Nephron (organoid): ENCODE results near the gene SOCS6.
A peak's percentile ranks its signal among the peaks of the same experiment; 100 is the strongest.

Experiments
- H3K27ac Mint-ChIP-seq, 3 experiments: 2 replicates each; pipeline ENCODE4 v1.8.0; 2020; ENCODE audit warnings: mixed read lengths in 3 of 3, mild to moderate bottlenecking in 2 of 3, moderate library complexity in 1 of 3
- H3K27me3 Mint-ChIP-seq: 2 replicates; pipeline ENCODE4 v1.8.0; 2021; ENCODE audit warnings: low read depth, mild to moderate bottlenecking, moderate library complexity, mixed read lengths
- H3K36me3 Mint-ChIP-seq: 2 replicates; pipeline ENCODE4 v1.8.0; 2020; ENCODE audit warnings: low read depth, mixed read lengths
- H3K4me1 Mint-ChIP-seq: 2 replicates; pipeline ENCODE4 v1.8.0; 2020; ENCODE audit warnings: mixed read lengths
- H3K4me3 Mint-ChIP-seq, 3 experiments: 2 replicates each; pipeline ENCODE4 v1.8.0; 2020; ENCODE audit warnings: mild to moderate bottlenecking in 3 of 3, mixed read lengths in 3 of 3, moderate library complexity in 2 of 3
- H3K9me3 Mint-ChIP-seq: 2 replicates; pipeline ENCODE4 v1.8.0; 2020; ENCODE audit warnings: mixed read lengths
- TF ChIP-seq, protein P1 (sequence below), 3 experiments: fragments of 200-600 bp; sonication (generic); IDR thresholded peaks; one replicate each; pipeline ENCODE4 v1.5.0; 2021; ENCODE audit warnings: antibody characterized with exemption in 3 of 3; ENCODE audit not compliant: unreplicated experiment in 3 of 3

SOCS6 gene

GRCh38 chr18:70368903-70369302 lies 80.1 kb downstream of the SOCS6 start:
- H3K27me3 Mint-ChIP-seq: no peaks in the 10 kb centered on the region
- no peaks in the 10 kb centered on the region for H3K9me3 Mint-ChIP-seq
- H3K27ac Mint-ChIP-seq: no peak overlapping the region
- H3K4me1 Mint-ChIP-seq: peaks cover 12% of the 10 kb centered on the region
- no peak overlapping the region for H3K4me3 Mint-ChIP-seq
- TF ChIP-seq, protein P1, sequence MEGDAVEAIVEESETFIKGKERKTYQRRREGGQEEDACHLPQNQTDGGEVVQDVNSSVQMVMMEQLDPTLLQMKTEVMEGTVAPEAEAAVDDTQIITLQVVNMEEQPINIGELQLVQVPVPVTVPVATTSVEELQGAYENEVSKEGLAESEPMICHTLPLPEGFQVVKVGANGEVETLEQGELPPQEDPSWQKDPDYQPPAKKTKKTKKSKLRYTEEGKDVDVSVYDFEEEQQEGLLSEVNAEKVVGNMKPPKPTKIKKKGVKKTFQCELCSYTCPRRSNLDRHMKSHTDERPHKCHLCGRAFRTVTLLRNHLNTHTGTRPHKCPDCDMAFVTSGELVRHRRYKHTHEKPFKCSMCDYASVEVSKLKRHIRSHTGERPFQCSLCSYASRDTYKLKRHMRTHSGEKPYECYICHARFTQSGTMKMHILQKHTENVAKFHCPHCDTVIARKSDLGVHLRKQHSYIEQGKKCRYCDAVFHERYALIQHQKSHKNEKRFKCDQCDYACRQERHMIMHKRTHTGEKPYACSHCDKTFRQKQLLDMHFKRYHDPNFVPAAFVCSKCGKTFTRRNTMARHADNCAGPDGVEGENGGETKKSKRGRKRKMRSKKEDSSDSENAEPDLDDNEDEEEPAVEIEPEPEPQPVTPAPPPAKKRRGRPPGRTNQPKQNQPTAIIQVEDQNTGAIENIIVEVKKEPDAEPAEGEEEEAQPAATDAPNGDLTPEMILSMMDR (IDR thresholded peaks at IDR 0.05; ENCODE audit: unreplicated experiment in 3 of 3): no peak
- no peaks in the 10 kb centered on the region for H3K36me3 Mint-ChIP-seq

DNA sequence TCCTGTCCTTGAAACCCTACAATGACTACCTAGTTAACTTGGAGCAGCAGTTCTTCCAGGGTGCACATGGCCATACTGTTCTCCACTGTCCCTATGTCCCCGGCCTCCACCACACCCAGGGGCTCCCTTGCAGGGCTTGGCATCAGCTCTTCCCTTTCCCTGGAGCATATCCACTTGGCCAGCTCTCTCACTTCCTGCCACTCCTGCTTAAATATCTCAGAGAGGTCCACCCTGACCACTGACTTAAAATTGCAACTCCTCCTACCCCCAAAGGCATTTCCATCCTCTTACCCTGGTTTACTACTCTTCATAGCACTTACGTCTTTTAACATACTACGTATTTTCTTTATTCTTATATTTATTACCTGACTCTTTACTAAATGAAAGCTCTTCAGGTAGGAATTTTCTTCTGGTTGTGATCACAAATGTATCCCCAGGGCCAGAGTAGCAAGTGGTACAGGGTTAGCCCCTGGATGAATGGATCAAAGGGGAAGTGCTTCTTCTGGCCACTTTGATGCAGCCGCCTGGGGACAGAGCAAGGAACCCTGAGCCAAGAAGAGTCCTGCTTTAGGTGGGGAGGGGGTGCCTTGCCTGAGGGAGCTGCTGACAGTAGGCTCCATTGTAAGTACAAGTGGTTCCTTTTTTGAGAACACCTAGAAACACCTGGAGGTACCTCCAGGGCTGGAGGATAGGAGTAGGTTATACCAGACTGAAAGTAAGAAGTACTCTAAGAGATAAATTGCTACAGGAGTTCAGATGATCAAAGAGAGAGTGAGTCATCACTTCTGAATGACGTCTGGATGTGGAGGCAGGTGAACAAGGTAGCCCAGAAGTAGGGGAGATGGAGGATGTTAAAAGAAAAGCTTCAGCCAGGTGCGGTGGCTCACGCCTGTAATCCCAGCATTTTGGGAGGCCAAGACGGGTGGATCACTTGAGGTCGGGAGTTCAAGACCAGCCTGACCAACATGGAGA lies 82.2 kb downstream of the SOCS6 start:
- TF ChIP-seq, protein P1 (IDR thresholded peaks at IDR 0.05; ENCODE audit: unreplicated experiment in 3 of 3): no peak

DNA sequence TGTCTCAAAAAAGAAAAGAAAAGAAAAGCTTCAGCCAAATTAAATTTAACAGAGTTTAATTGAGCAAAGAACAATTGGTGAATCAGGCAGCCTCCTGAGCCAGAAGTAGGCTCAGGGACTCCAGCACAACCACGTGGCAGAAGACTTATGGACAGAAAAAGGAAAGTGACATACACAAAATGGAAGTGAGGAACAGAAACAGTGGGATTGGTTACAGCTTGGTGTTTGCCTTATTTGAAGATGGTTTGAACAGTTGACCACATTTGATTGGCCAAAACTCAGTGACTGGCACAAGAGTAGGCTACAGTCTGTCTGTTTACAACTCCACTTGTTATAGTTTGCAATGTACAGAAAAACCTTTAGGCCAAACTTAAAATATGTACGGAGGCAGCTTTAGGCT lies 83.1 kb downstream of the SOCS6 start:
- H3K4me3 Mint-ChIP-seq: no peak overlapping the region
- H3K27me3 Mint-ChIP-seq: no peaks in the 10 kb centered on the region
- H3K4me1 Mint-ChIP-seq: peaks cover 1% of the 10 kb centered on the region
- TF ChIP-seq, protein P1 (IDR thresholded peaks at IDR 0.05; ENCODE audit: unreplicated experiment in 3 of 3): no peak
- H3K36me3 Mint-ChIP-seq: no peaks in the 10 kb centered on the region
- no peaks in the 10 kb centered on the region for H3K9me3 Mint-ChIP-seq
- no peak overlapping the region for H3K27ac Mint-ChIP-seq

More for the DNA sequence above, 82.2 kb downstream of the SOCS6 start:
- H3K9me3 Mint-ChIP-seq: no peaks in the 10 kb centered on the region
- H3K4me3 Mint-ChIP-seq: no peak overlapping the region
- peaks cover 10% of the 10 kb centered on the region for H3K4me1 Mint-ChIP-seq
- H3K27ac Mint-ChIP-seq: no peak overlapping the region
- H3K27me3 Mint-ChIP-seq: no peaks in the 10 kb centered on the region
- H3K36me3 Mint-ChIP-seq: no peaks in the 10 kb centered on the region

DNA sequence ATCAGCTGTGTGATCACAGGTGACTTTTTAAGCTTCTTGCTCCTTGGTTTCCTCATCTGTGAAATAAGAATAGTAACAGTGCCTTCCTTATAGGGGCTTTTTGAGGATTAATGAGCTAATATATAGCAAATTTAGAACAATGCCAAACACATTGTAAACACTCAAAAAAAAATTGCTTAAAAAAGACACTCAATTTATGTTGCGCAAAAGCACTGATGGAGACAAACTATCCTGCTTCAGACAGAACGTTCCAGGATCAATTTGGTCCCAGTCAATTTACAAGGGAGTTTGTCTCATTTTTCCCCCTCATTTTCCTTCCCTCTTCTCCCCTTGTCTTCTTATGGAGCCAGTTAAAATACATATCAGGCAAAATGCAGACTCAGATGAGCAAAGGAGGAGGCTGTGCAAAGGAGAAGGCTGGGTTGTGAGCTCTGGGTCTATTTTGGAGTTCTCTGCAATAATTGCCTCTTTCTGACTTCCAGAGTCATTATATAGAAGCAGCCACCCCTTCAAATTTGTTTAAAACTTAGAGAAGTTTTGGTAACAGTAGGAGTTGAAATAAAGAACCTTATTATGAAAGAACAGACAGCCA lies 83.7 kb downstream of the SOCS6 start:
- H3K36me3 Mint-ChIP-seq: no peaks in the 10 kb centered on the region
- no peak overlapping the region for H3K4me3 Mint-ChIP-seq
- no peaks in the 10 kb centered on the region for H3K27me3 Mint-ChIP-seq
- TF ChIP-seq, protein P1 (IDR thresholded peaks at IDR 0.05; ENCODE audit: unreplicated experiment in 3 of 3): no peak
- peak overlapping the region in 1 of 3 experiments; percentile 14 for H3K27ac Mint-ChIP-seq
- H3K9me3 Mint-ChIP-seq: no peaks in the 10 kb centered on the region
- peaks cover 4% of the 10 kb centered on the region for H3K4me1 Mint-ChIP-seq

DNA sequence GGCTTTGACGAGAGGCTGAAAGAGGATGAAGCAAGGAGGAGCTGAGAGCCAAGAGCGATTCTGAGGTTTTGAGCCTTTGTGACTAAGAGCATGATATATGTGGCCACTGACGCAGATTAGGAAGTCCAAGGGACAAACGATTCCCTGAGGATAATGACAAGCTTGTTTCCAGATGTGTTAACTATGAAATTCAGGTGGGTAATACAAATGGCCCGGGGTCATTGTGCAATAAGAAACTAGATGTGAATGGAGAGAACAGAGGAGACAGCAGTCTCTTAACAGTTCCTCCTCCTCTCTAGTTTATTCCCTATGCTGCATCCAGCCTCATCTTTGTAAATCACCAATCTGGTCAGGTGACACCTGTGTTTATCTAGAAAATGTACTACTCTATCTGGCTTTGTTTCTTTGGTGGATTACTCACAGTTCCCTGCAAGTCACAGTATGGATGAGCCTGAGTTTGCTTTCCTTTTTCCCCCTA lies 84.2 kb downstream of the SOCS6 start:
- TF ChIP-seq, protein P1 (IDR thresholded peaks at IDR 0.05; ENCODE audit: unreplicated experiment in 3 of 3): no peak
- Mint-ChIP-seq H3K36me3 (no peaks in the 10 kb centered on the region), H3K4me3 (no peak overlapping the region), H3K27ac (peak overlapping the region in 1 of 3 experiments; percentile 14), H3K27me3 (no peaks in the 10 kb centered on the region), H3K9me3 (no peaks in the 10 kb centered on the region), H3K4me1 (peaks cover 6% of the 10 kb centered on the region)
